ENCODE data around the gene SUOX.

SUOX gene

DNA sequence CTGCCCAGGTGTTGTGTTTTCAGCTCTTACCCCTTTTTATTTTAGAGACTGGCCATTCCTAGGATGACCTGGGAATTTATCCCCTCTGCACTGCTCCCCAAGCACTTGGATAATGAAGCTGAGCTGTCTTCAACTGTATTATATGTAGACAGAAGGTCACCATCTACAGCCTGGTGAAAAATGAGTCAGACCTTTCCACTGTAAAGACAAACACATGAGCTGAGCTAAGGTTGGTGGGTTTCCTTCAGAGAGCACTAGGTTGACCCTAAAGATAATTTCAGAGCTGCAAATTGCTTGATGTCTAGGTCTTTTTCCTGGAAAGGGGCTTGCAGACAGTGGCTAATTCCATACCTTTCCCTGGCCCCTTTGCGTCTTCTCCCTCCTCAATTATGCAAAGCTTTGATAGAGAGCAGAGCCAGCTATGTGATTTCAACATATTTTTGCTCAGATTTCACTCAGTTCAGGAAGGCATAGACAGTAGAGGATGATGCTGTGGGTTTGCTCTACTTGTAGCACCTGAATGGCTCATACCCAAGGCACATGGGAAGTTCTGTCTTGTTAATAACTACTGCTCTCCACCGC lies 14.5 kb downstream of the SUOX start:
- ATAC-seq (ENCODE audit: low read depth) = no peak
- TF ChIP-seq, protein P1, sequence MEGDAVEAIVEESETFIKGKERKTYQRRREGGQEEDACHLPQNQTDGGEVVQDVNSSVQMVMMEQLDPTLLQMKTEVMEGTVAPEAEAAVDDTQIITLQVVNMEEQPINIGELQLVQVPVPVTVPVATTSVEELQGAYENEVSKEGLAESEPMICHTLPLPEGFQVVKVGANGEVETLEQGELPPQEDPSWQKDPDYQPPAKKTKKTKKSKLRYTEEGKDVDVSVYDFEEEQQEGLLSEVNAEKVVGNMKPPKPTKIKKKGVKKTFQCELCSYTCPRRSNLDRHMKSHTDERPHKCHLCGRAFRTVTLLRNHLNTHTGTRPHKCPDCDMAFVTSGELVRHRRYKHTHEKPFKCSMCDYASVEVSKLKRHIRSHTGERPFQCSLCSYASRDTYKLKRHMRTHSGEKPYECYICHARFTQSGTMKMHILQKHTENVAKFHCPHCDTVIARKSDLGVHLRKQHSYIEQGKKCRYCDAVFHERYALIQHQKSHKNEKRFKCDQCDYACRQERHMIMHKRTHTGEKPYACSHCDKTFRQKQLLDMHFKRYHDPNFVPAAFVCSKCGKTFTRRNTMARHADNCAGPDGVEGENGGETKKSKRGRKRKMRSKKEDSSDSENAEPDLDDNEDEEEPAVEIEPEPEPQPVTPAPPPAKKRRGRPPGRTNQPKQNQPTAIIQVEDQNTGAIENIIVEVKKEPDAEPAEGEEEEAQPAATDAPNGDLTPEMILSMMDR (IDR thresholded peaks at IDR 0.05; ENCODE audit: poor library complexity, severe bottlenecking) = no peak

DNA sequence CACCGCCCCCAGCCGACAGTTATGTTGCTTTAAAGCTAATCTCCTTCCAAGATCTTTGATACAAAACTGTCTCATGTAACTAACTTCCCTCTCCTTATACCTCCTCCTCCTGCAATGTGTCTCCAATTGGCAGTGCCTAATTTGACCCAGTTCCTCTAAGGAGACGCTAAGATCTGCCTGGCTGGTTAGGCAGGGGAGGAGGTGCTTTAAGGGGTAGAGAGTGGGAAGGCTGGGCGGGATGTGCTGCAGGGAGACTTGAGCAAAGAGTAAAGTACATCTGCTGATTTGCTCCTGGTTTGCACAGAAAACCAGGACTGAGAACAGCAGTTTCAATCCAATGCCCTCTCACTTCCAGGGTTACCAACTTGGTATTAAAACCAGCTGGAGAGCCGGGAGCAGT lies 16.4 kb downstream of the SUOX start:
- Histone ChIP-seq H3K9me3 (ENCODE audit: severe bottlenecking) (no peaks in the 10 kb centered on the region), H3K27me3 (ENCODE audit: insufficient read depth, poor library complexity, severe bottlenecking) (no peaks in the 10 kb centered on the region), H3K36me3 (ENCODE audit: low read depth) (0 out of 2 replicates have a peak, but pooled peaks cover 3% of the 10 kb centered on the region), H3K27ac (ENCODE audit: poor library complexity, severe bottlenecking) (no peak overlapping the region), H3K4me3 (ENCODE audit: severe bottlenecking) (no peak overlapping the region), H3K4me1 (ENCODE audit: insufficient read depth, poor library complexity, severe bottlenecking) (no peaks in the 10 kb centered on the region)
- ATAC-seq (ENCODE audit: low read depth) (no peak), DNase-seq (ENCODE audit: low spot score) (no peak)
- TF ChIP-seq, protein P1 (IDR thresholded peaks at IDR 0.05; ENCODE audit: poor library complexity, severe bottlenecking) = no peak

More for the DNA sequence above, 14.5 kb downstream of the SUOX start:
- Histone ChIP-seq H3K36me3 (ENCODE audit: low read depth) (no peaks in the 10 kb centered on the region), H3K27me3 (ENCODE audit: insufficient read depth, poor library complexity, severe bottlenecking) (no peaks in the 10 kb centered on the region), H3K9me3 (ENCODE audit: severe bottlenecking) (no peaks in the 10 kb centered on the region), H3K4me1 (ENCODE audit: insufficient read depth, poor library complexity, severe bottlenecking) (no peaks in the 10 kb centered on the region), H3K27ac (ENCODE audit: poor library complexity, severe bottlenecking) (no peak overlapping the region), H3K4me3 (ENCODE audit: severe bottlenecking) (no peak overlapping the region)
- DNase-seq (ENCODE audit: low spot score) = no peak

DNA sequence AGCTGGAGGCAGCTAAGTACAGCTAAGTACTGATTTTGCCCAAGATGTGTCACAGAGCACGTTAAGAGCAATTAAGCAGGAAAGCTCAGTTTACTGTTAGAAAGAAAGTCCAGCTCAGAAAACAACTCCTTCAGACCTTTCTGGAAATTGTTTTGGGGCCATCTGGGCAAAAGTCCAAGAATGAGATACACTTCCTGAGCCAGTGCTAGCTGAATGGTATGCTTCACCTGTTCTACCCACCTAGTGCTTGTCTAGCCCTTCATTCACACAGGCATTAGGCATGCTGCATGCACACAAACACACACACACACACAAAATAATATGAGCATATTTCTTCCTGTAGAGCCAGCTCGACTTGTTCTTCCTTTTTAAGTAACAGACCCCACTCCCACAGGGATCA lies 17.1 kb downstream of the SUOX start:
- TF ChIP-seq, protein P1 (IDR thresholded peaks at IDR 0.05; ENCODE audit: poor library complexity, severe bottlenecking) = no peak
- H3K27ac ChIP-seq (ENCODE audit: poor library complexity, severe bottlenecking) = no peak overlapping the region
- H3K27me3 ChIP-seq (ENCODE audit: insufficient read depth, poor library complexity, severe bottlenecking) = no peaks in the 10 kb centered on the region
- H3K36me3 ChIP-seq (ENCODE audit: low read depth) = 0 out of 2 replicates have a peak, but pooled peaks cover 3% of the 10 kb centered on the region
- no peak overlapping the region for H3K4me3 ChIP-seq (ENCODE audit: severe bottlenecking)
- ATAC-seq (ENCODE audit: low read depth) (no peak), DNase-seq (ENCODE audit: low spot score) (no peak)
- no peaks in the 10 kb centered on the region for H3K4me1 ChIP-seq (ENCODE audit: insufficient read depth, poor library complexity, severe bottlenecking)
- H3K9me3 ChIP-seq (ENCODE audit: severe bottlenecking) = no peaks in the 10 kb centered on the region

DNA sequence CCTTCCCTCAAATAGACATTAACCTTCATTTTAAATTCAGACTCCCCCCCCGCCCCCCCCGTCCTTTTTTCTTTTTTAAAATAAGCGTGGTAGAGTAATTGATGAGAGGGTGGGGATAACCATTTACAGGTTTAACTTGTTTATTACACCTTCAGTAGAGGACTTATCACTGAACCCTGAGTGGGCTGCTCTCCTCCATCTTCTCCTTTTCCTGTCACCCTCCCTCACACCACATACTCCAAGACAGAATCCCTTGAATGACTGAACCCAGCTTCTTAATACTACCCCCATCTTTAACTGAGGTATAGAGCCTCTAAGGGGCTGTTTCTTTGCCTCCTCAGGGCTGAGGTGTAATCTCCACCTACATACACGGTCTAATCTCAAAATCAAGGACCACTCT lies 20.1 kb downstream of the SUOX start:
- TF ChIP-seq, protein P1 (IDR thresholded peaks at IDR 0.05; ENCODE audit: poor library complexity, severe bottlenecking) = no peak
- no peaks in the 10 kb centered on the region for H3K27me3 ChIP-seq (ENCODE audit: insufficient read depth, poor library complexity, severe bottlenecking)

DNA sequence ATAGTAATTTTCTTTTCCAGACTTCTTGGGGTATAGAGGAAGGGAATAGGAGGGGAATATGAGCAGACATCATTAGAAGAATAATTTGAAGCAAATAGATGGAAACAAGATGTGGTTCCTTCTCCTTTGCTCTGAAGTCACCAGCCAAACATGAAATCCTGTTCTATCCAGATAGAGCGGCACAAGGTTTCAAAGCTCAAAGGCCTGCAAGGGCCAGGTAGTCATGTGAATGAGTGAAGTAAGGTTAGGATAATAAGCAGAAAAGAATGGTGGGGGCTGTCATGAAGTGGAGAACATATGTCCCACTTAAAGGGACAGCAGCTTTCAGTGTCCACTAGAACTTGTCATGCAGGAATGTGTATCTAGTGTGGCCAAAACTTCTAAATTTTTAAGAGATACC lies 21.3 kb downstream of the SUOX start:
- Histone ChIP-seq H3K9me3 (ENCODE audit: severe bottlenecking) (no peaks in the 10 kb centered on the region), H3K27me3 (ENCODE audit: insufficient read depth, poor library complexity, severe bottlenecking) (no peaks in the 10 kb centered on the region), H3K36me3 (ENCODE audit: low read depth) (0 out of 2 replicates have a peak, but pooled peaks cover 3% of the 10 kb centered on the region), H3K4me3 (ENCODE audit: severe bottlenecking) (no peak overlapping the region), H3K4me1 (ENCODE audit: insufficient read depth, poor library complexity, severe bottlenecking) (no peaks in the 10 kb centered on the region), H3K27ac (ENCODE audit: poor library complexity, severe bottlenecking) (no peak overlapping the region)
- DNase-seq (ENCODE audit: low spot score) (no peak), ATAC-seq (ENCODE audit: low read depth) (no peak)
- TF ChIP-seq, protein P1 (IDR thresholded peaks at IDR 0.05; ENCODE audit: poor library complexity, severe bottlenecking) = no peak

More for the DNA sequence above, 20.1 kb downstream of the SUOX start:
- Histone ChIP-seq H3K4me3 (ENCODE audit: severe bottlenecking) (no peak overlapping the region), H3K9me3 (ENCODE audit: severe bottlenecking) (no peaks in the 10 kb centered on the region), H3K36me3 (ENCODE audit: low read depth) (0 out of 2 replicates have a peak, but pooled peaks cover 3% of the 10 kb centered on the region), H3K4me1 (ENCODE audit: insufficient read depth, poor library complexity, severe bottlenecking) (no peaks in the 10 kb centered on the region), H3K27ac (ENCODE audit: poor library complexity, severe bottlenecking) (no peak overlapping the region)
- no peak for DNase-seq (ENCODE audit: low spot score)
- no peak for ATAC-seq (ENCODE audit: low read depth)

Measured in RWPE2 (cell line).